Measurements from ENCODE around the gene DOCK10.

DOCK10 gene

DNA sequence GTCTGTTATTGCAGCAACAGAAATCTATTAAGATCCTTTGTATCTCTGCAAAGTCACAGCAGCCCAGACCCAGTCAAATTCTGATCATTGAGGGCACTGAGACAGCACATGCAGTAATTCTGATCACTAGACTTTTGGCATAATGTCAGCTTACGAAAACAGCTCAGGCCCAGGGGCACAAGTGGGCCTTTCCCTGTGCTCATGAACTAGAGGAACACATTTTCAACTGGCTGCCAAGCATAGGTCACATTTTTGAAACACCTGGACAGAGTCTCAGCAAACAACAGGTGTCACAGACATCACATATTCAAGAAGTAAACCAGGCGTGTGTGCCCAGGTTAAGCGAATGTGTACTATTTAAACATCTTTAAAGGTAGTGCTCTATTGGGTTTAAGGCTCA, 13.7 kb downstream of the DOCK10 start:
- TF ChIP-seq, protein P1, sequence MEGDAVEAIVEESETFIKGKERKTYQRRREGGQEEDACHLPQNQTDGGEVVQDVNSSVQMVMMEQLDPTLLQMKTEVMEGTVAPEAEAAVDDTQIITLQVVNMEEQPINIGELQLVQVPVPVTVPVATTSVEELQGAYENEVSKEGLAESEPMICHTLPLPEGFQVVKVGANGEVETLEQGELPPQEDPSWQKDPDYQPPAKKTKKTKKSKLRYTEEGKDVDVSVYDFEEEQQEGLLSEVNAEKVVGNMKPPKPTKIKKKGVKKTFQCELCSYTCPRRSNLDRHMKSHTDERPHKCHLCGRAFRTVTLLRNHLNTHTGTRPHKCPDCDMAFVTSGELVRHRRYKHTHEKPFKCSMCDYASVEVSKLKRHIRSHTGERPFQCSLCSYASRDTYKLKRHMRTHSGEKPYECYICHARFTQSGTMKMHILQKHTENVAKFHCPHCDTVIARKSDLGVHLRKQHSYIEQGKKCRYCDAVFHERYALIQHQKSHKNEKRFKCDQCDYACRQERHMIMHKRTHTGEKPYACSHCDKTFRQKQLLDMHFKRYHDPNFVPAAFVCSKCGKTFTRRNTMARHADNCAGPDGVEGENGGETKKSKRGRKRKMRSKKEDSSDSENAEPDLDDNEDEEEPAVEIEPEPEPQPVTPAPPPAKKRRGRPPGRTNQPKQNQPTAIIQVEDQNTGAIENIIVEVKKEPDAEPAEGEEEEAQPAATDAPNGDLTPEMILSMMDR (IDR thresholded peaks at IDR 0.05; ENCODE audit: insufficient read depth, low read depth, low read length, missing control alignments): no peak
- no peak for DNase-seq (ENCODE audit: low read depth)
- H3K4me3 ChIP-seq (ENCODE audit: low read depth, low read length): no peak overlapping the region

DNA sequence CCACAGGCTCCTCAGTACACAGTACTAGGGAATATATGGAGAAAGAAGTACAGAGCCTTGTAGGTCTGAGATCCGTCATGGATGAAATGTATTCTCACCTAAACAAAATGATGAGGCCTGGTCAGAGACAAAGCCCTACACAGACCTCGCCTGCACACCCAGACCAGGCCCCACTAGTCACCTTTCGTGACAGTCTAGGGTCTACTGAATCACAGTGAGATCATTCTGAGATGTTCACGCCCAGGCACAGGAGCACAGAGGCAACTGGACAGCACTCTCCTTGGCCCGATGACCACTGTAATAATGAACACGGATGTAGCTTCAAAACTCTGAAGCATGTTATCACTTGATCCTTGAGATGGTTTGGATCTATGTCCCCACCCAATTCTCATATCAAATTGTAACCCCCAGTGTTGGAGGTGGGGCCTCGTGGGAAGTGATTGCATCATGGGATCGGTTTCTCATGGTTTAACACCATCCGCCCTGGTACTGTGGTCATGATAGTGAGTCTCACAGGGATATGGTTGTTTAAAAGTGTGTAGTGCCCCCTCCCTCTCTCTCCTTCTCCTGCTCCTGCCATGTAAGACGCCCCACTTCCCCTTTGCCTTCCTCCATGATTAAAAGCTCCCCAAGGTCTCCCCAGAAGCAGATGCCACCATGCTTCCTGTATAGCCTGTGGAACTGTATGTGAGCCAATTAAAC, 15.1 kb downstream of the DOCK10 start:
- no peak overlapping the region for H3K4me3 ChIP-seq (ENCODE audit: low read depth, low read length)
- DNase-seq (ENCODE audit: low read depth): no peak
- TF ChIP-seq, protein P1 (IDR thresholded peaks at IDR 0.05; ENCODE audit: insufficient read depth, low read depth, low read length, missing control alignments): no peak

DNA sequence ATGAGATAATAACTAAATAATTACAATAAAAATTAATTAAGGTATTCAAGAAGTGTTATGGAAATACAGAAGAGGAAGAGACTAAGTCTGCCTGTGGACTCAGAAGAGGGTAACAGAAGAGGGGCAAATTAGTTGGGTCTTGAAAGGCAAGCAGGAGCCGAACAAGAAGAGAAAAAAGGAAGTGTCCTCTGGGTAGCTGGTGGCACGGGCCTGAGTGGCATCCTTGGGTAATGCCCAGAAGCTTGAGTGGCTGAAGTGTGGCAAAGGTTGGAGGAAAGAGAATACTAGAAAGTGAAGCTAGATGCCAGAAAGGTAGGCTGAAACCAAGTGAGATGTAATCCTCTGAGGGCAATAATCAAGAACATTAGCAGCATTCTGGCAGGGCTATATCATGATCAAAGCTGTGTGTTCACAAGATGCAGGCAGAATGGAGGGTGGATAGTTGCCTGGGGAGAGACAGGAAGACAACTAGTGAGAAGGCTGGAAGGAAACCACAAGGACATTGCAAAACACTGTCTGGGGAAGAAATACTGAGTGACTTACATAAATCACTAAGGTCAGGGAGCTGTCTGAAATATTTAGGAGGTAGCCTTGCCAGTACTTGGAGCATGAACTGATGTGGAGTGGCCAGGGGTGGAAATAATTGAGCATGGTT, 16.2 kb downstream of the DOCK10 start:
- DNase-seq (ENCODE audit: low read depth): no peak
- H3K4me3 ChIP-seq (ENCODE audit: low read depth, low read length): no peak overlapping the region
- TF ChIP-seq, protein P1 (IDR thresholded peaks at IDR 0.05; ENCODE audit: insufficient read depth, low read depth, low read length, missing control alignments): no peak

DNA sequence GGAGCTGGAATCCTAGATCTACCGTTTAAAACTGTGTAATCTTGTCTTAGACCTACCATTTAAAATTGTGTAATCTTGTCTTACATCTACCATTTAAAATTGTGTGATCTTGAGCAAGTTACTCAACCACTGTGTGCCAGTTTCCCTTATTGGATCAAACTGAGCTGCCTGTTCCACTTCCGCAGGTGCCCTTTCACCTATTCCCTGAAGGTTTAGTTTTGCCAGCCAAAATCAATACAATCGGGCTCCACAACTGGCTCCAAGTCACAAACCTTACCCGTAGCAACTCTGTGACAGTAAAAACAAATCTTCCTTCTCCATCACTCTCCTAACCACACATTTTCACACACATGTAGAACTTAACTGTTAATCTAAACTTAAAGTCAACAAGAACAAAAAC, 20.1 kb downstream of the DOCK10 start:
- TF ChIP-seq, protein P1 (IDR thresholded peaks at IDR 0.05; ENCODE audit: insufficient read depth, low read depth, low read length, missing control alignments): no peak
- H3K4me3 ChIP-seq (ENCODE audit: low read depth, low read length): no peak overlapping the region
- no peak for DNase-seq (ENCODE audit: low read depth)

DNA sequence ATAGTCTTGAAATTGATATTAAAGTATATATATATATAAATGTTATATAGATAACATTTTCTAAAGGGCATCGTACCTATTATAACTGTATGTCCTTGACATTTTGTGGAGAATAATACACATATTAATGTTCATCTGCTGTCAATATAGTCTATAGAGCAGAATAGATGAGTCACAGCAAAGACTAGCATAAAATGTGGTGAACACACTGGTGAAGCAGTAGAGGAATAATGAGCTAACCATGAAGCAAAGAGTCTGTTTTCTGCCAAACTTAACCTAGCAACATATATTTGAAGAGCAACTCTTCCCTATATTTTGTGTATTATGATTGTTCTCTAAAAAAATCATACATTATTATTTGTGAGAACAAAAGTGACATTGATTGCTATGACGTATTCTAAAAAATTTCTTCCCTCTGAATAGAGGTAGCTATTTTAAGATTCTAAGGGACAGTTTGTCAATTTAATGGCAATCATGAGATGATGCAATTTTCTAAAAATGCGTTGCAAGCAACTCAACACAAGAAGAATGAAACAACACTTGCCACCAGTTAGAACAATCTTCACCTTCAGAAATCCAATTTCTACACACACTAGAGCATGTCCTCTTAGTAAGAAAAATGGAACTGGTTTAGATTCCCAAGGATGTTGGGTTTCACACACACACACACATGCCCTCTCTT, 22.0 kb downstream of the DOCK10 start:
- DNase-seq (ENCODE audit: low read depth): no peak
- TF ChIP-seq, protein P1 (IDR thresholded peaks at IDR 0.05; ENCODE audit: insufficient read depth, low read depth, low read length, missing control alignments): no peak

DNA sequence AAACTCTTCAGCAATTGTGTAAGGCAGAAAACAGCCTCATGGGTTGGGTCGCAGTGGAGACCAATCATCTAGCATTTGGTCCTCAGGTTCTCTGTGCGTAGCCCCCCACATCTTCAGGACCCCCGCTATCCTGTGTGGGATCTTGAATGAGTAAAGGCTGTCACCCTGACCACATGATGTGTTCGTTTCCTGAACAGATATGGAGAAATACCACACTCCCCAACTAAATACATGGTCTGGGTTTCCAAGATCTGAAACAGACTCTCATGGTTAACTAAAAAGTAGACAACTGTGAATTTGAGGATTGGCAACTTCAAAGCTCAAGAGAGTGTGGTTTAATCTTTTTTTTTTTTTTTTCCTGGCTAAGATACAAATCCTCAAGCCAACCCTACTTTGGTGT, 23.2 kb downstream of the DOCK10 start:
- TF ChIP-seq, protein P1 (IDR thresholded peaks at IDR 0.05; ENCODE audit: insufficient read depth, low read depth, low read length, missing control alignments): no peak
- no peak for DNase-seq (ENCODE audit: low read depth)
- no peak overlapping the region for H3K4me3 ChIP-seq (ENCODE audit: low read depth, low read length)

More for the DNA sequence above, 22.0 kb downstream of the DOCK10 start:
- H3K4me3 ChIP-seq (ENCODE audit: low read depth, low read length): no peak overlapping the region
